ENCODE measurements around the gene SLIT3. TPM values are rescaled to one million over a fixed set of nuclear protein-coding genes. Genes with fewer than 3 reads are reported as not detected.

The SLIT3 gene
- total and polyA plus RNA-seq, 10 of the 15 experiments (the other 5 are each of a cell fraction or from before 2014, with no cell fraction given), result 0.05 TPM; not detected in 9

DNA sequence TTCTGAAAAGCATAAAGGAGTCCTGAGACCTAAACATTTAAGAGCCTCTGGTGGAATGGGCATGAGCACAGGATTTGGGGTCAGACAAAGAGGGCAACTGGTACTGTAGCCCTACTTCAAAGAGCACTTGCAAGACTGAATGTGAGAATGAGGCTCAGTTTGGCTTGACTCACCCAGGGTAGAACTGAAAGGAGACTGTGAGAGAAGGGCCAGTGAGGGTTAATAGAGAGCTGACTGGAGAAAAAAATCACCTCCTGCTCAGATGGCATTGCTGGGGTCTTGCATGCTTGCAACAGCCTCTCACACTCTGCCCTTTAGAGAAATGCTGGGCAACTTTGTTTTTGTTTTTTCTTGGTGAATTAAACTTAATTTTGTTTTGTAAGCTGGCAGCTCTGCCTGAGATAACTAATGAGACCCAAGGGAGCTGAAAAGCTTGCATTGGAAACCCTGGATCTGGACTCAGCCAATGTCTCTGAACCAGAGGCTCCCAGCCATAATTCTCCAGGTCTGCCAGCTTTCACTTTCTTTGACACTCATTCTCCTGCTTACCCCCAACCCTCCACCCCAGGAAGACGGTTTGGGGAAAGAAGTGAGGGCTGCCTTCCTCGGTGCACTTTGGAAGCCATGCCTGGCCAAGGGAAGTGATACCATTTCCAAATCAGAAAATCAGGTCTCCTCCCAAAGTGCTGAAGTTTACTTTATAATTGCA is 560.7 kb downstream of the SLIT3 start:
- no peak for ATAC-seq
- in situ Hi-C loops (cut with MboI), result no loop called here
- no peaks in the 10 kb centered on the region for H4K20me1 ChIP-seq (ENCODE audit: control insufficient read depth, insufficient read depth)

More for the DNA sequence above, 560.7 kb downstream of the SLIT3 start:
- H3K9ac ChIP-seq (ENCODE audit: control insufficient read depth, insufficient read depth, low read length), result no peak overlapping the region
- H3K9me3 ChIP-seq (replicated peaks; ENCODE audit: control insufficient read depth, insufficient read depth, low read length), result no peaks in the 10 kb centered on the region
- CTCF ChIA-PET, result interaction anchor here (1.2 to 1.8 kb wide), 2 partner anchors 8 to 34 kb away, joined by 4 to 5 read pairs; no protein-coding TSS in a partner anchor
- H3K36me3 ChIP-seq (ENCODE audit: control insufficient read depth in 2 of 2, insufficient read depth in 2 of 2, low read length in 1 of 2), result no peaks in the 10 kb centered on the region
- H3K4me2 ChIP-seq (ENCODE audit: control insufficient read depth, insufficient read depth), result no peak overlapping the region
- RAD21 ChIA-PET (ENCODE audit: unreplicated experiment), result no interaction called here
- H3K79me2 ChIP-seq (ENCODE audit: control insufficient read depth, insufficient read depth, low read length), result no peaks in the 10 kb centered on the region
- no peaks in the 10 kb centered on the region for H3K4me1 ChIP-seq (ENCODE audit: control insufficient read depth, insufficient read depth, low read length)
- DNase-seq (ENCODE audit: low read depth, low spot score) (no peak), FAIRE-seq (no peak)
- SMC1A ChIA-PET (ENCODE audit: uncharacterized antibody, unreplicated experiment), result no interaction called here
- BruUV-seq (replicated peaks), result no TSS peak
- intact Hi-C loops (cut with micrococcal nuclease; ENCODE audit: unreplicated experiment), result no loop called here
- H3K4me3 ChIP-seq, result no peak overlapping the region
- no peak overlapping the region for H2AFZ ChIP-seq (ENCODE audit: control insufficient read depth, low read depth, low read length)
- H3K27ac ChIP-seq (ENCODE audit: control insufficient read depth, insufficient read depth), result no peak overlapping the region
- WGBS (ENCODE audit: insufficient coverage, insufficient replicate concordance, low lambda C conversion rate, missing lambda C conversion rate), result 33% methylated on average over 2 of the region's 2 CpGs
- H3K27me3 ChIP-seq (replicated peaks in 1 of 2; ENCODE audit: control insufficient read depth in 2 of 2, insufficient read depth in 2 of 2, low read length in 1 of 2), result no peaks in the 10 kb centered on the region
- no peak for TF ChIP-seq ASH2L (IDR thresholded peaks at IDR 0.05; ENCODE audit: borderline replicate concordance, low read depth)
- TF ChIP-seq, protein P1, sequence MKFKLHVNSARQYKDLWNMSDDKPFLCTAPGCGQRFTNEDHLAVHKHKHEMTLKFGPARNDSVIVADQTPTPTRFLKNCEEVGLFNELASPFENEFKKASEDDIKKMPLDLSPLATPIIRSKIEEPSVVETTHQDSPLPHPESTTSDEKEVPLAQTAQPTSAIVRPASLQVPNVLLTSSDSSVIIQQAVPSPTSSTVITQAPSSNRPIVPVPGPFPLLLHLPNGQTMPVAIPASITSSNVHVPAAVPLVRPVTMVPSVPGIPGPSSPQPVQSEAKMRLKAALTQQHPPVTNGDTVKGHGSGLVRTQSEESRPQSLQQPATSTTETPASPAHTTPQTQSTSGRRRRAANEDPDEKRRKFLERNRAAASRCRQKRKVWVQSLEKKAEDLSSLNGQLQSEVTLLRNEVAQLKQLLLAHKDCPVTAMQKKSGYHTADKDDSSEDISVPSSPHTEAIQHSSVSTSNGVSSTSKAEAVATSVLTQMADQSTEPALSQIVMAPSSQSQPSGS (IDR thresholded peaks at IDR 0.05; ENCODE audit: low read length), result no peak
- TF ChIP-seq CHD2 (IDR thresholded peaks at IDR 0.05; ENCODE audit: borderline replicate concordance, low read depth, low read length), result no peak
- no peak for TF ChIP-seq ZNF24 (IDR thresholded peaks at IDR 0.05)
- TF ChIP-seq ESRRA (IDR thresholded peaks at IDR 0.05; ENCODE audit: low read length), result no peak
- TF ChIP-seq ZNF217 (IDR thresholded peaks at IDR 0.05), result no peak
- TF ChIP-seq KAT2A (conservative IDR thresholded peaks at IDR 0.05; ENCODE audit: control insufficient read depth, low read depth, low read length), result no peak
- TF ChIP-seq, protein P2, sequence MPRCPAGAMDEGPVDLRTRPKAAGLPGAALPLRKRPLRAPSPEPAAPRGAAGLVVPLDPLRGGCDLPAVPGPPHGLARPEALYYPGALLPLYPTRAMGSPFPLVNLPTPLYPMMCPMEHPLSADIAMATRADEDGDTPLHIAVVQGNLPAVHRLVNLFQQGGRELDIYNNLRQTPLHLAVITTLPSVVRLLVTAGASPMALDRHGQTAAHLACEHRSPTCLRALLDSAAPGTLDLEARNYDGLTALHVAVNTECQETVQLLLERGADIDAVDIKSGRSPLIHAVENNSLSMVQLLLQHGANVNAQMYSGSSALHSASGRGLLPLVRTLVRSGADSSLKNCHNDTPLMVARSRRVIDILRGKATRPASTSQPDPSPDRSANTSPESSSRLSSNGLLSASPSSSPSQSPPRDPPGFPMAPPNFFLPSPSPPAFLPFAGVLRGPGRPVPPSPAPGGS (IDR thresholded peaks at IDR 0.05; ENCODE audit: borderline replicate concordance, insufficient read depth, low read depth, low read length, poor library complexity, severe bottlenecking), result no peak
- no peak for TF ChIP-seq ZNF384 (IDR thresholded peaks at IDR 0.05; ENCODE audit: borderline replicate concordance, low read depth, low read length)
- no peak for TF ChIP-seq STAT3 (IDR thresholded peaks at IDR 0.05; ENCODE audit: low read depth, low read length)
- no peak for TF ChIP-seq SREBF2 (IDR thresholded peaks at IDR 0.05; ENCODE audit: low read length)
- TF ChIP-seq EED (IDR thresholded peaks at IDR 0.05; ENCODE audit: low read depth), result no peak
- no peak for TF ChIP-seq CHD1 (IDR thresholded peaks at IDR 0.05; ENCODE audit: low read depth, low read length)
- POLR2A ChIA-PET, result no interaction called here
